CD4-positive, alpha-beta T cell treated with Interleukin-2 at 100 ng/mL for 4 hours (primary cell): Measurements from ENCODE around the gene CACNB2.
"Not testable (repeated sequence)": the region's sequence is repeated elsewhere in the genome, so short reads cannot be mapped to it uniquely, and the experiment has no call there.

Experiments used
- DNase-seq: peaks from one replicate; pipeline ENCODE4 v3.0.0-alpha.2; 2020; ENCODE audit warnings: low spot score

The CACNB2 gene

DNA sequence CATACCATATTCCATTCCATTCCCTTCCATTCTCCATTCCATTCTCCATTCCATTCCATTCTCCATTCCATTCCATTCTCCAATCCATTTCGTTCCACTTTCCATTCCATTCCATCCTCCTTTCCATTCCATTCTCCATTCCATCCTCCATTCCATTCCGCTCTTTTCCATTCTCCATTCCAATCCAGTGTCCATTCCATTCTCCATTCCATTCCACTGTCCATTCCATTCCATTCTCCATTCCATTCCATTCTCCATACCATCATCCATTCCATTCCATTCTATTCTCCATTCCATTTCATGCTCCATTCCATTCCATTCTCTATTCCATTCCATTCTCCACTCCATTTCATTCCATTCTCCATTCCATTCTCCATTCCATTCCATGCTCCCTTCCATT lies 430.2 kb downstream of the CACNB2 start:
- DNase-seq: not testable (repeated sequence)

DNA sequence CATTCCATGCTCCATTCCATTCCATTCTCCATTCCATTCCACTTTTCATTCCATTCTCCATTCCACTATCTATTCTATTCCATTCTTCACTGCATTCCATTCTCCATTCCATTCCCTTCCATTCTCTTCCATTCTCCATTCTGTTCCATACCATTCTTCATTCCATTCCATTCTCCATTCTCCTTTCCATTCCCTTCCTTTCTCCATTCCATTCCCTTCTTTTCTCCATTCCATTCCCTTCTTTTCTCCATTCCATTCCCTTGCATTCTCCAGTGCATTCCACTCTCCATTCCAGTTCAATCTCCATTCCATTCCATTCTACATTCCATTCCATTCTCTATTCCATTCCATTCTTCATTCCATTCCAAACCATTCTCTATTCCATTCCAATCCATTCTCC lies 430.9 kb downstream of the CACNB2 start:
- DNase-seq: no peak

DNA sequence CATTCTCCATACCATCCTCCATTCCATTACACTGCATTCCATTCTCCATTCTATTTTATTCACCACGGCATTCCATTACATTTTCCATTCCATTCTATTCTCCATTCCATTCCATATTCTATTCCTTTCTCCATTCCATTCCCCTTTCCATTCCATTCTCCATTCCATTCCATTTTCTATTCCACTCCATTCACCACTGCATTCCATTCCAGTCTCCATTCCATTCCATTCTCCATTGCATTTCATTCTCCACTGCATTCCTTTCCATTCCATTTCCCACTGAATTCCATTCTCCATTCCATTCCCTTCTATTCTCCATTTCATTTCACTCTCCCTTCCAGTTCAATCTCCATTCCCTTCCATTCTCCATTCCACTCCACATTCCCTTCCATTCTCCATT lies 431.6 kb downstream of the CACNB2 start:
- no peak for DNase-seq

DNA sequence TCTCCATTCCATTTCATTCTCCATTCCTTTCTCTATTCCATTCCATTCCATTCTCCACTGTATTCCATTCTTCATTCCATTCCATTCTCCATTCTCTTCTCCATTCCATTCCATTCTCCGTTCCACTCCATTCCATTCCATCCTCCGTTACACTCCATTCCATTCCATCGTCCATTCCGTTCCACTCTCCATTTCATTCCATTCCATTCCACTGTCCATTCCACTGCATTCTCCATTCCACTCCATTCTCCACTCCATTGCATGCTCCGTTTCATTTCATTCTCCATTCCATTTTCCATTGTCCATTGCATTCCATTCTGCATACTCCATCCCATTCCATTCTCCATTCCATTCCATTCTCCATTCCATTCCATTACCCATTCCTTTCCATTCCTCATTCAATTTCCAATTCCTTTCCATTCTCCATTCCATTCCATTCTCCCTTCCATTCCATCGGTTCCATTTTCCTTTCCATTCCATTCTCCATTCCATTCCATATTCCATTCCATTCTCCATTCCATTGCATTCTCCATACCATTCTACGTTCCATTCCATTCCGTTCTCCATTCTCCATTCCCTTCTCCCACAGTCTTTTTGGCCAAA lies 432.8 kb downstream of the CACNB2 start:
- no peak for DNase-seq

DNA sequence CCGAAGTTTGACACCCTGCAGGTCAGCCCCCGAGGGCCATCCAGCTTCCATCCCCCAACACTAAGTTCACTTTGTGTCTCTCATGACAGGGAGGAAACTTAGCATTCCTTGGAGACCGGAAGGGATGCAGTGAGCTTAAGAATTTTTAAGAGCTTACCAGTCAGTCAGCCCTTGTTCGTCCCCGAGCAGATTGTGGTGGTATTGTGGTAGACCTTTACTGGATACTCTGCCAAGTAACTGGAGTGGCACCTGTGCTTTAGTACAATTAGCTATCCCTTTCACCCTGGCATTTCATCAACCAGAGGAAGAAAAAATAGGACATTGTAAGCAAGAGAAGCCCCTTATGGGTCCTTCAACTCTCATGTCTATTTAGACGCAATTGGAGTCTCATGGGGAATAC lies 436.4 kb downstream of the CACNB2 start:
- no peak for DNase-seq

DNA sequence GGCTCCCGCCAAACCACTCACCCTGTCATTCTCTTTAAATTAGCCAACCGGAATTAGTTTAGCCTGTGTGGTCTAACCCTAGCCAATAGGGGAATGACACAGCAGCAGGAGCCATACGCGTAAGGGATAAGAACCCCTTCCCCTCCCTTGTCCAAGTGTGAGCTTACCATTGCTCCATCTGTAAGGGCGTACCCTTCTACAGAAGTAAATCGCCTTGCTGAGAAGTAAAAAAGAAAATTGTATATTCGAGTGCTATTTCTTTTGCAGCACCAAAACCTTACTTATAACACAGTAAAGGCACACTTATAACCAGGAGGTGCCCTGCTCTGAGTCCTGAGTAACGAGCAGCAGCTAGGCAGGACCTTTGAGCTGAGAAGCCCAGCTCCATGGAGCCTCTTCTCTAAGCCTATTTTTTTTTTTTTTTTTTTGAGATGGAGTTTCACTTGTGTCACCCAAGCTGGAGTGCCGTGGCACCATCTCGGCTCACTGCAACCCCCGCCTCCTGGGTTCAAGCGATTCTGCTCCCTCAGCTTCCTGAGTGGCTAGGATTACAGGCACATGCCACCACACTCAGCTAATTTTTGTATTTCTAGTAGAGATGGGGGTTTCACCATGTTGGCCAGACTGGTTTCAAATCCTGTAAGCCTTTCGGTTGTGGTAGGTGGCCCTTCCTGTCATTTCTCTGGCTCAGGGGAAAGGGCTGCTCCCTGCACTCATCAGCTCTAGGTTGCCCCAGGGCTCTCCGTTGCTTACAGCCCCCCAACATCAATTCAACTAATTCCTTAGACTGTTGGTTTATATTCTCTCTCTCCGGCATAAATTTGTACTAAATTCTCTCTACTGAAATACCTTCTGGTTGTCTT lies 437.8 kb downstream of the CACNB2 start:
- no peak for DNase-seq

DNA sequence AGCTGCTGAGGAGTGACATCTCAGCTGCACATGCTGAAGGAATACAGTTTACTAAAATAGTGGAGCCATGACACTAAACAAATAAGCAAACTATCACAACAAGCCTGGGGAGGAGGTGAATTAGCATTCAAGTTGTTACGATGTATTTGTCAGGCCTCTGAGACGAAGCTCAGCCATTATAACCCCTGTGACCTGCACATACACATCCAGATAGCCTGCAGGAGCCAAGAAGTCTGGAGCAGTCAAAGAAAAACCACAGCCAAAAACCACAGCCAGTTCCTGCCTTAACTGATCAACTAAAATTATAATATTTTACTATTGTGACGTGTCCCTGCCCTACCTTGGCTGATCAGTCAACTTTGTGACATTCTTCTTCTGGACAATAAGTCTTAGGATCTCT lies 442.6 kb downstream of the CACNB2 start:
- DNase-seq: no peak

DNA sequence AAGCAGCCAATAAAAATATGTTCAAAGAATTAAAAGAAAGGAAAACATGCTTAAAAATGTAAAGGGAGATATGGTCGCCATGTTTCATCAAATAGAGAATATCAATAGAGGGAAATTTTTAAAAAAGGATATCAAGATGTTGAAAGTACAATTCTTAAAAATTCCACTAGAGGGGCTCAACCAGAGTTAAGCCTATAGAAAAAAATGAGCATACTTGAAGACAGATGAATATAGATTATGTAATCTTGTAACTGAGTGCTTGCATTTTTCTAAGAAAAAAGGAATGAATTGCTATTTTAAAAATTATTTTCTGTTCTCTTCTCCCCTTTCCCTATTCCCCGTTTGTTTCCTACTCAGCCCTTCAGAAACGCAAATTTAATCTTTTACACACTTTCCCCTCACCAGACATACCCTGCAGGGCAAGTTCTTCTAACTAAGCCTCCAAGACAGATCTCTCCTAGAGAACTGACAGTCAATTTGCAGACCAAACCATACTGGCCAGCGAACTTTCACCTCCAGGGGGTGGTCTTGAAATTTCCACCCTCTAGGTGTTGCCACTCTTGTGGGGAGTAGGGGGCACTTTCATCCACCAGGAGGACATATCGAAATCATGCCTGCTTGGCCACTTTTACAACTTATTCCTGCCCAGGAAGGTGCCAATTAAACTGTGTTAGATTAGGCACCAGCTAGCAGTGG lies 443.5 kb downstream of the CACNB2 start:
- DNase-seq: no peak

DNA sequence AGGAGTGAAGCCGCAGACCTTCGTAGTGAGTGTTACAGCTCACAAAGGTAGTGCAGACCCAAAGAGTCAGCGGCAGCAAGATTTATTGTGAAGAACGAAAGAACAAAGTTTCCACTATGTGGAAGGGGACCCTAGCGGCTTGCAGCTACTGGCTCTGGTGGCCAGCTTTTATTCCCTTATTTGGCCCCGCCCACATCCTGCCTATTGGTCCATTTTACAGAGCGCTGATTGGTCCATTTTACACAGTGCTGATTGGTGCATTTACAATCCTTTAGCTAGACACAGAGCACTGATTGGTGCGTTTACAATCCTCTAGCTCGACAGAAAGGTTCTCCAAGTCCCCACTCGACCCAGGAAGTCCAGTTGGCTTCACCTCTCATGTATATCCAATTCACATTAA lies 446.4 kb downstream of the CACNB2 start:
- not testable (repeated sequence) for DNase-seq

DNA sequence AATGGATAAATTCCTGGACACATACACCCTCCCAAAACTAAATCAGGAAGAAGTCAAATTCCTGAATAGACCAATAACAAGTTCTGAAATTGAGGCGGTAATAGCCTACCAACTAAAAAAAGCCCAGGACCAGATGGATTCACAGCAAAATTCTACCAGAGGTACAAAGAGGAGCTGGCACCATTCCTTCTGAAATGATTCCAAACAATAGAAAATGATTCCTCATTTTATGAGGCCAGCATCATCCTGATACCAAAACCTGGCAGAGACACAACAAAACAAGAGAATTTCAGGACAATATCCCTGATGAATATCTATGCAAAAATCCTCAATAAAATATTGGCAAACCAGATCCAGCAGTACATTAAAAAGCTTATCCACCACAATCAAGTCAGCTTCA lies 450.9 kb downstream of the CACNB2 start:
- not testable (repeated sequence) for DNase-seq
